Measurements from ENCODE around the gene AOX1. TPM values are rescaled to one million over a fixed set of nuclear protein-coding genes. Genes with fewer than 3 reads are reported as not detected.

Gene AOX1
- total RNA-seq, 1 experiment from 2014 or later, result 0.45 TPM

DNA sequence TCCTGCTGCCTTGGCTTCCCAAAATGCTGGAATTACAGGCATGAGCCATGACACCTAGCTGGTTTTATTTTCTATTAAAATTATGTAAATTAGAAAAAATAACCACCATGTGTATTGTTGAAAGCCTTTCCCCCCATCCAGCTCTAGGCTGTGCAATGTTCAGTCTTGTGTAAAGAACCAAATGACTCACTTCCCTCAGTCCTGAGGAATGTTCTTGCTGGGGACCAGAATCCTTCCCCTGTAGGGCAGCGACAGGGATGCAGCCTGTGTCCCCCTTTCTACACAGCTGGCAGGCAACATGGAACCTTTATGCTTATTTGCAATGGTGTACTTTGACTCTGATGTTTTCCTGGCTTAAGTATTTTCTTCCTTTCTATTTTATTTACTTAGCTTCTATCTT is 29.4 kb downstream of the AOX1 start:
- Mint-ChIP-seq H3K4me1 (ENCODE audit: low read depth, unreplicated experiment) (no peaks in the 10 kb centered on the region), H3K27ac (ENCODE audit: unreplicated experiment) (no peak overlapping the region), H3K9me3 (ENCODE audit: low read depth, unreplicated experiment) (no peaks in the 10 kb centered on the region), H3K36me3 (ENCODE audit: insufficient read depth, unreplicated experiment) (no peaks in the 10 kb centered on the region), H3K27me3 (ENCODE audit: unreplicated experiment) (no peaks in the 10 kb centered on the region), H3K4me3 (ENCODE audit: low read depth, unreplicated experiment) (no peak overlapping the region)
- intact Hi-C loops (cut with micrococcal nuclease; ENCODE audit: unreplicated experiment), result no loop called here
- DNase-seq, result peak; percentile 30
- TF ChIP-seq CTCF (IDR thresholded peaks at IDR 0.05; ENCODE audit: unreplicated experiment), result no peak
- CTCF ChIA-PET, result no interaction called here
- BruUV-seq (replicated peaks), result no TSS peak

- no peaks in the 10 kb centered on the region for H3K9me3 Mint-ChIP-seq (ENCODE audit: low read depth, unreplicated experiment)
- no peak for DNase-seq
- BruUV-seq (replicated peaks), result no TSS peak
- CTCF ChIA-PET, result no interaction called here
- intact Hi-C loops (cut with micrococcal nuclease; ENCODE audit: unreplicated experiment), result no loop called here
- no peak for TF ChIP-seq CTCF (IDR thresholded peaks at IDR 0.05; ENCODE audit: unreplicated experiment)
- no peak overlapping the region for H3K4me3 Mint-ChIP-seq (ENCODE audit: low read depth, unreplicated experiment)
- H3K27ac Mint-ChIP-seq (ENCODE audit: unreplicated experiment), result no peak overlapping the region
- no peaks in the 10 kb centered on the region for H3K36me3 Mint-ChIP-seq (ENCODE audit: insufficient read depth, unreplicated experiment)
- H3K4me1 Mint-ChIP-seq (ENCODE audit: low read depth, unreplicated experiment), result no peaks in the 10 kb centered on the region
- H3K27me3 Mint-ChIP-seq (ENCODE audit: unreplicated experiment), result no peaks in the 10 kb centered on the region
Measured at GRCh38 chr2:200616193-200616592, 30.4 kb downstream of the AOX1 start.

GRCh38 chr2:200616656-200617055 is 30.8 kb downstream of the AOX1 start:
- no peak for TF ChIP-seq CTCF (IDR thresholded peaks at IDR 0.05; ENCODE audit: unreplicated experiment)
- H3K36me3 Mint-ChIP-seq (ENCODE audit: insufficient read depth, unreplicated experiment), result no peaks in the 10 kb centered on the region
- intact Hi-C loops (cut with micrococcal nuclease; ENCODE audit: unreplicated experiment), result no loop called here
- no peaks in the 10 kb centered on the region for H3K4me1 Mint-ChIP-seq (ENCODE audit: low read depth, unreplicated experiment)
- no peak for DNase-seq
- H3K9me3 Mint-ChIP-seq (ENCODE audit: low read depth, unreplicated experiment), result no peaks in the 10 kb centered on the region
- BruUV-seq (replicated peaks), result no TSS peak
- no peak overlapping the region for H3K27ac Mint-ChIP-seq (ENCODE audit: unreplicated experiment)
- H3K4me3 Mint-ChIP-seq (ENCODE audit: low read depth, unreplicated experiment), result no peak overlapping the region
- CTCF ChIA-PET, result no interaction called here
- no peaks in the 10 kb centered on the region for H3K27me3 Mint-ChIP-seq (ENCODE audit: unreplicated experiment)

GRCh38 chr2:200617156-200618053 is 31.6 kb downstream of the AOX1 start:
- H3K36me3 Mint-ChIP-seq (ENCODE audit: insufficient read depth, unreplicated experiment), result no peaks in the 10 kb centered on the region
- no peak for TF ChIP-seq CTCF (IDR thresholded peaks at IDR 0.05; ENCODE audit: unreplicated experiment)
- no peak overlapping the region for H3K4me3 Mint-ChIP-seq (ENCODE audit: low read depth, unreplicated experiment)
- no peaks in the 10 kb centered on the region for H3K4me1 Mint-ChIP-seq (ENCODE audit: low read depth, unreplicated experiment)
- no peak for DNase-seq
- no peaks in the 10 kb centered on the region for H3K27me3 Mint-ChIP-seq (ENCODE audit: unreplicated experiment)
- BruUV-seq (replicated peaks), result no TSS peak
- H3K9me3 Mint-ChIP-seq (ENCODE audit: low read depth, unreplicated experiment), result no peaks in the 10 kb centered on the region
- intact Hi-C loops (cut with micrococcal nuclease; ENCODE audit: unreplicated experiment), result no loop called here
- CTCF ChIA-PET, result interaction anchor here (0.6 kb wide), 1 partner anchor 25 kb away, joined by 6 read pairs; no protein-coding TSS in a partner anchor
- H3K27ac Mint-ChIP-seq (ENCODE audit: unreplicated experiment), result no peak overlapping the region
